ENCODE measurements around the gene ZBED4. TPM values are rescaled to one million over a fixed set of nuclear protein-coding genes. Genes with fewer than 3 reads are reported as not detected.

ZBED4 gene
- total and polyA plus RNA-seq, 11 donors: 2.2 to 8.6 (median 4.9) TPM

- H3K27ac ChIP-seq: no peak overlapping the region
- no peak overlapping the region for H3K4me3 ChIP-seq
- WGBS, 4 donors: 84 to 86% (median 85%) methylated on average over 8 of the region's 8 CpGs
- peaks cover 0 to 12% (median 2%) of the 10 kb centered on the region in 12 donors for H3K4me1 ChIP-seq
- H3K36me3 ChIP-seq: peaks cover 0 to 31% (median 0%) of the 10 kb centered on the region in 9 donors
- intact Hi-C loops (cut with DNase I): no loop called here
- DNase-seq: no peak
- peak in 1 of 4 donors; percentile 6 for ATAC-seq
- H3K27me3 ChIP-seq: no peaks in the 10 kb centered on the region
- H3K9me3 ChIP-seq: peaks cover 0 to 34% (median 0%) of the 10 kb centered on the region in 12 donors
- TF ChIP-seq POLR2A (IDR thresholded peaks at IDR 0.05) (no peak), CTCF (IDR thresholded peaks at IDR 0.05) (no peak)
Measured at GRCh38 chr22:49894322-49895054, 40.8 kb downstream of the ZBED4 start.

- Histone ChIP-seq H3K4me3 (no peak overlapping the region), H3K9me3 (peaks cover 0 to 22% (median 0%) of the 10 kb centered on the region in 12 donors), H3K27ac (no peak overlapping the region), H3K36me3 (peaks cover 0 to 32% (median 9%) of the 10 kb centered on the region in 9 donors), H3K4me1 (peaks cover 0 to 12% (median 2%) of the 10 kb centered on the region in 12 donors), H3K27me3 (no peaks in the 10 kb centered on the region)
- TF ChIP-seq POLR2A (IDR thresholded peaks at IDR 0.05) (no peak), CTCF (IDR thresholded peaks at IDR 0.05) (no peak)
- 88 to 96% (median 92%) methylated on average over 5 of the region's 5 CpGs for WGBS, 4 donors
- ATAC-seq (no peak), DNase-seq (no peak)
- intact Hi-C loops (cut with DNase I): no loop called here
Measured at GRCh38 chr22:49896201-49896600, 42.6 kb downstream of the ZBED4 start.

GRCh38 chr22:49897015-49897684 lies 43.5 kb downstream of the ZBED4 start:
- H3K27me3 ChIP-seq: no peaks in the 10 kb centered on the region
- H3K4me3 ChIP-seq: no peak overlapping the region
- peaks cover 0 to 41% (median 10%) of the 10 kb centered on the region in 9 donors for H3K36me3 ChIP-seq
- peaks cover 0 to 8% (median 2%) of the 10 kb centered on the region in 12 donors for H3K4me1 ChIP-seq
- ATAC-seq: peak in 2 of 4 donors; percentile 43 to 56
- TF ChIP-seq CTCF (IDR thresholded peaks at IDR 0.05): no peak
- TF ChIP-seq POLR2A (IDR thresholded peaks at IDR 0.05): no peak
- H3K9me3 ChIP-seq: peaks cover 0 to 21% (median 0%) of the 10 kb centered on the region in 12 donors
- intact Hi-C loops (cut with DNase I): no loop called here
- H3K27ac ChIP-seq: peak overlapping the region in 1 of 12 donors; percentile 24
- WGBS, 4 donors: 75 to 82% (median 78%) methylated on average over 8 of the region's 8 CpGs
- peak in 1 of 5 donors; percentile 30 for DNase-seq

GRCh38 chr22:49899530-49899929 lies 45.9 kb downstream of the ZBED4 start:
- no peak for DNase-seq
- H3K4me3 ChIP-seq: no peak overlapping the region

More at GRCh38 chr22:49899530-49899929, 45.9 kb downstream of the ZBED4 start:
- TF ChIP-seq CTCF (IDR thresholded peaks at IDR 0.05): no peak
- TF ChIP-seq POLR2A (IDR thresholded peaks at IDR 0.05): no peak
- no peaks in the 10 kb centered on the region for H3K27me3 ChIP-seq
- H3K4me1 ChIP-seq: peaks cover 0 to 10% (median 0%) of the 10 kb centered on the region in 12 donors
- no peak for ATAC-seq
- 91 to 94% (median 93%) methylated on average over 6 of the region's 6 CpGs for WGBS, 4 donors
- intact Hi-C loops (cut with DNase I): no loop called here
- peaks cover 0 to 64% (median 29%) of the 10 kb centered on the region in 9 donors for H3K36me3 ChIP-seq
- H3K9me3 ChIP-seq: peaks cover 0 to 15% (median 0%) of the 10 kb centered on the region in 12 donors
- no peak overlapping the region for H3K27ac ChIP-seq
